ENCODE measurements around the gene GBF1.

Gene GBF1

GRCh38 chr10:102410429-102411073 is 165.2 kb downstream of the GBF1 start:
- DNase-seq (no peak), ATAC-seq (replicated peaks) (no peak)
- H3K4me1 Mint-ChIP-seq (ENCODE audit: low read depth in 2 of 2) = peaks cover 16 to 21% of the 10 kb centered on the region in 2 donors
- H3K27ac Mint-ChIP-seq = peak overlapping the region in 1 of 2 donors; percentile 3
- peaks cover 46 to 97% of the 10 kb centered on the region in 2 donors for H3K27me3 Mint-ChIP-seq
- peaks cover 40% of the 10 kb centered on the region for H3K36me3 Mint-ChIP-seq (ENCODE audit: insufficient read depth)
- H3K9me3 Mint-ChIP-seq = no peaks in the 10 kb centered on the region
- peak overlapping the region; percentile 68 to 75 for H3K4me3 Mint-ChIP-seq

- ATAC-seq (replicated peaks) (no peak), DNase-seq (no peak)
- peaks cover 32% of the 10 kb centered on the region for H3K36me3 Mint-ChIP-seq (ENCODE audit: insufficient read depth)
- peaks cover 16 to 21% of the 10 kb centered on the region in 2 donors for H3K4me1 Mint-ChIP-seq (ENCODE audit: low read depth in 2 of 2)
- peak overlapping the region in 1 of 2 donors; percentile 3 for H3K27ac Mint-ChIP-seq
- no peaks in the 10 kb centered on the region for H3K9me3 Mint-ChIP-seq
- peaks cover 49 to 98% of the 10 kb centered on the region in 2 donors for H3K27me3 Mint-ChIP-seq
- H3K4me3 Mint-ChIP-seq = peak overlapping the region; percentile 4 to 52
Measured at GRCh38 chr10:102411341-102412255, 166.3 kb downstream of the GBF1 start.

DNA sequence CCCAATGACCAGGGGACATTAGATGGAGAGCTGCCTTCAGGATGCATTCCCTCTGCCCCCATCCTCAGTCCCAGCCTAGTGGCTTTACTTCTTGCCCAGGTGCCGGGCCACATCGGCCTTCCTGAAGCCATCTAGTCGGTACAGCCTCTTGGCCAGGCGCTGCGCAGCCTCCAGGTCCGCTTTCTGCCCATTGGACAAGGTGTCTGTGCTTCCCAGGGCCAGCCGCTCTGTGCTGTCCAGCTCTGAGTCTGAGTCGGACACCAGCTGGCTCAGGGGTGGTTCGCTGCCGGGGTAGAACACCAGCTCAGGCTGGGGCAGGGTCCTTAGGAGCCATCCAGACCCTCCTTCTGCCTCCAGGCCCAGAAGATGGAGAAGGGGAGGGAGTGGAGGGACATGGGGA is 167.0 kb downstream of the GBF1 start:
- no peak for ATAC-seq (replicated peaks)
- H3K27me3 Mint-ChIP-seq = peaks cover 54 to 98% of the 10 kb centered on the region in 2 donors
- no peak overlapping the region for H3K27ac Mint-ChIP-seq
- H3K9me3 Mint-ChIP-seq = no peaks in the 10 kb centered on the region
- H3K4me3 Mint-ChIP-seq = no peak overlapping the region
- no peak for DNase-seq
- H3K4me1 Mint-ChIP-seq (ENCODE audit: low read depth in 2 of 2) = peaks cover 16 to 21% of the 10 kb centered on the region in 2 donors
- H3K36me3 Mint-ChIP-seq (ENCODE audit: insufficient read depth) = peaks cover 25% of the 10 kb centered on the region

- ATAC-seq (replicated peaks) = peak; percentile 25
- Mint-ChIP-seq H3K9me3 (no peaks in the 10 kb centered on the region), H3K4me1 (ENCODE audit: low read depth in 2 of 2) (peaks cover 15 to 20% of the 10 kb centered on the region in 2 donors), H3K36me3 (ENCODE audit: insufficient read depth) (peaks cover 16% of the 10 kb centered on the region), H3K27me3 (peaks cover 59 to 98% of the 10 kb centered on the region in 2 donors), H3K4me3 (no peak overlapping the region), H3K27ac (no peak overlapping the region)
- DNase-seq = no peak
Measured at GRCh38 chr10:102413053-102413705, 167.8 kb downstream of the GBF1 start.

DNA sequence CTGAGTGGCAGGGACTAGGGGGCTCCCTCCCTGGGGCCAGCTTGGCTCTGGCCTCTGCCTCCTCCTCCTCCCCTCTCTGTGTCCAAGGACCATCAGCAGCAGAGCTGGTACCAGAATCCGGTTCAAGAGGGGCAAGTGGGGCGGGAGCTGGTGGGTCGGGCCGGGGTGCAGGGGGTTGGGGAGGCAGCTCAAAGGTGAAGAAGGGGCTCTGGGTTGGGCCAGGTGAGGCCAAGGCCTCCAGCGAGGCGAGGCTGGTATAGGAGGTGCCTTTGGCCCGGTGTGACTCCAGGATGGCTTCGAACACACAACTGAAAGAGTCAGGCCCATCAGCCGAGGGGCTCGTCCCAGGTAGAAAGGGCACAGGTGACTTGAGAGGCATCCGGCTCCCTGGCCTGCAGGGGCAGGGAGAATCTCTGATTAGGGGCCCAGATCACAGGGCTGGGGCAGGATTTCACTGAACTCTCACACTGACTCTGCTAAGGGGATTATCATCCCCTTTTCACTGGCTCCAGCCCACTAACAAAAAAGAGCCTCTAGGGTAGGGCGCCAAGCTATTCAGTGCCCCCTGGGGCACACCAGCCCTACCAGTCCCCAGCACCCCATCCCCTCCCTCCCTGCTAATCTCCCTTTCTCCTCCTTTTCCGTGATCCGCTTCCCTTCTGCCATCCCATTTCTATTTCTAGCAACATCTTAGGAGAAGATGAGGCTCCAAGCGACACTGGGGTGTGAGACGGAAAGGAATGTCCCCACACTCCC is 168.7 kb downstream of the GBF1 start:
- Mint-ChIP-seq H3K27me3 (peaks cover 56 to 96% of the 10 kb centered on the region in 2 donors), H3K27ac (no peak overlapping the region), H3K36me3 (ENCODE audit: insufficient read depth) (peaks cover 17% of the 10 kb centered on the region), H3K9me3 (no peaks in the 10 kb centered on the region), H3K4me3 (no peak overlapping the region), H3K4me1 (ENCODE audit: low read depth in 2 of 2) (peaks cover 12 to 21% of the 10 kb centered on the region in 2 donors)
- no peak for ATAC-seq (replicated peaks)
- no peak for DNase-seq

- Mint-ChIP-seq H3K4me1 (ENCODE audit: low read depth in 2 of 2) (peaks cover 15 to 21% of the 10 kb centered on the region in 2 donors), H3K36me3 (ENCODE audit: insufficient read depth) (peaks cover 19% of the 10 kb centered on the region), H3K4me3 (no peak overlapping the region), H3K27me3 (peaks cover 50 to 88% of the 10 kb centered on the region in 2 donors), H3K27ac (no peak overlapping the region), H3K9me3 (no peaks in the 10 kb centered on the region)
- no peak for ATAC-seq (replicated peaks)
- no peak for DNase-seq
Measured at GRCh38 chr10:102414749-102415148, 169.4 kb downstream of the GBF1 start.

GRCh38 chr10:102416283-102416682 is 171.0 kb downstream of the GBF1 start:
- H3K4me1 Mint-ChIP-seq (ENCODE audit: low read depth in 2 of 2) = peaks cover 20 to 26% of the 10 kb centered on the region in 2 donors
- H3K4me3 Mint-ChIP-seq = no peak overlapping the region
- H3K36me3 Mint-ChIP-seq (ENCODE audit: insufficient read depth) = peaks cover 27% of the 10 kb centered on the region
- DNase-seq (no peak), ATAC-seq (replicated peaks) (no peak)
- no peaks in the 10 kb centered on the region for H3K9me3 Mint-ChIP-seq
- H3K27ac Mint-ChIP-seq = no peak overlapping the region
- peaks cover 38 to 73% of the 10 kb centered on the region in 2 donors for H3K27me3 Mint-ChIP-seq

GRCh38 chr10:102416695-102417094 is 171.4 kb downstream of the GBF1 start:
- Mint-ChIP-seq H3K4me1 (ENCODE audit: low read depth in 2 of 2) (peaks cover 20 to 25% of the 10 kb centered on the region in 2 donors), H3K27me3 (peaks cover 34 to 69% of the 10 kb centered on the region in 2 donors), H3K27ac (no peak overlapping the region), H3K36me3 (ENCODE audit: insufficient read depth) (peaks cover 28% of the 10 kb centered on the region), H3K4me3 (no peak overlapping the region), H3K9me3 (no peaks in the 10 kb centered on the region)
- DNase-seq = no peak
- ATAC-seq (replicated peaks) = no peak

- ATAC-seq (replicated peaks) = no peak
- Mint-ChIP-seq H3K4me3 (peak within 1 kb of the TSS; percentile 96 to 98), H3K27me3 (peaks cover 27 to 49% of the 10 kb centered on the region in 2 donors), H3K36me3 (ENCODE audit: insufficient read depth) (peaks cover 35% of the 10 kb centered on the region), H3K27ac (peak within 1 kb of the TSS in 1 of 2 donors; percentile 91), H3K4me1 (ENCODE audit: low read depth in 2 of 2) (peaks cover 28% of the 10 kb centered on the region in 2 donors), H3K9me3 (no peaks in the 10 kb centered on the region)
- no peak for DNase-seq
Measured at GRCh38 chr10:102418622-102419268, 173.4 kb downstream of the GBF1 start, which contains the start of gene PSD. Gene PSD, minus strand, starts transcription at chr10:102418785. Its CDS starts 1,747 bp downstream, at chr10:102417038.

GRCh38 chr10:102419269-102420180 is 174.2 kb downstream of the GBF1 start:
- Mint-ChIP-seq H3K4me1 (ENCODE audit: low read depth in 2 of 2) (peaks cover 28 to 29% of the 10 kb centered on the region in 2 donors), H3K9me3 (no peaks in the 10 kb centered on the region), H3K4me3 (peak overlapping the region; percentile 96 to 98), H3K27me3 (peaks cover 27 to 41% of the 10 kb centered on the region in 2 donors), H3K36me3 (ENCODE audit: insufficient read depth) (peaks cover 37% of the 10 kb centered on the region), H3K27ac (peak overlapping the region in 1 of 2 donors; percentile 91)
- peak; percentile 4 for ATAC-seq (replicated peaks)
- DNase-seq = peak; percentile 59 to 69 (median 64)

DNA sequence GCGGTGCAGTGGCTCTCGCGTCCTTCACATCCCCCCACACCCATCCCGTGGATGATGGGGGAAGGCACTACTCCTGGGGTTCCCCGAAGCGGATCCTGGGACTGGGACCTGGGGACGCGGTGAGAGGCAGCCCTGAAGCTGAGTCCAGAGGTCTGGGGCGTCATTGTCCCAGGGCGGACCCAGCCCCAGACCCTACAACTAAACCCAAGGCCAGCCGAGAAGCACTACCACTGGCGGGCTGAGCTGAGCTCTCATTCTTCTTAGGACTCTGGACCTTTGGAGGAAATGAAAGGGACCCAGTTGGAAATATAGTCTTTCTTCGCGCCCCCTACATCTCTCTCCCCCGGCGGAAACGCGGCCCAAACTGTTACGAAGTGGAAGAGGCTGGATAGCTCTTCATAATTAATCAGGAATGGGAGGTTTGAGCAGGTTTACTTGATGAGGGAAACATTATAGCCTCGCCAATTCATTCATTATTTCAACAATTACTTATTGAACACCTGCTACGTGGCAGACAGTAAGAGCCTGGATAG is 174.9 kb downstream of the GBF1 start:
- Mint-ChIP-seq H3K4me1 (ENCODE audit: low read depth in 2 of 2) (peaks cover 28 to 29% of the 10 kb centered on the region in 2 donors), H3K36me3 (ENCODE audit: insufficient read depth) (peaks cover 37% of the 10 kb centered on the region), H3K27ac (peak overlapping the region; percentile 86 to 91), H3K27me3 (peaks cover 27 to 33% of the 10 kb centered on the region in 2 donors), H3K4me3 (peak overlapping the region; percentile 96 to 98), H3K9me3 (no peaks in the 10 kb centered on the region)
- ATAC-seq (replicated peaks) (no peak), DNase-seq (no peak)

Data from effector memory CD8-positive, alpha-beta T cell (primary cell).